Lower leg skin (tissue), 3 donors: ENCODE results near the gene METTL4.

Experiments
- CTCF ChIP-seq, 3 donors: fragments of 450-650 bp; IDR thresholded peaks; one replicate each; pipeline ENCODE4 v1.5.1; 2016; ENCODE audit warnings: antibody characterized with exemption in 3 of 3, mild to moderate bottlenecking in 3 of 3, moderate library complexity in 2 of 3
- POLR2A ChIP-seq, 2 donors: fragments of 450-650 bp; IDR thresholded peaks; one replicate each; pipeline ENCODE4 v1.6.1; 2016 to 2017; ENCODE audit warnings: antibody characterized with exemption in 2 of 2, mild to moderate bottlenecking in 1 of 2, moderate library complexity in 1 of 2

GRCh38 chr18:2494921-2495320 is 76.4 kb downstream of the METTL4 start:
- no peak for TF ChIP-seq CTCF (IDR thresholded peaks at IDR 0.05)
- TF ChIP-seq POLR2A (IDR thresholded peaks at IDR 0.05), result no peak
